ENCODE data around the gene AMBN. TPM values are rescaled to one million over a fixed set of nuclear protein-coding genes. Genes with fewer than 3 reads are reported as not detected.

The AMBN gene
- total RNA-seq, 1 experiment from 2014 or later, result not detected

DNA sequence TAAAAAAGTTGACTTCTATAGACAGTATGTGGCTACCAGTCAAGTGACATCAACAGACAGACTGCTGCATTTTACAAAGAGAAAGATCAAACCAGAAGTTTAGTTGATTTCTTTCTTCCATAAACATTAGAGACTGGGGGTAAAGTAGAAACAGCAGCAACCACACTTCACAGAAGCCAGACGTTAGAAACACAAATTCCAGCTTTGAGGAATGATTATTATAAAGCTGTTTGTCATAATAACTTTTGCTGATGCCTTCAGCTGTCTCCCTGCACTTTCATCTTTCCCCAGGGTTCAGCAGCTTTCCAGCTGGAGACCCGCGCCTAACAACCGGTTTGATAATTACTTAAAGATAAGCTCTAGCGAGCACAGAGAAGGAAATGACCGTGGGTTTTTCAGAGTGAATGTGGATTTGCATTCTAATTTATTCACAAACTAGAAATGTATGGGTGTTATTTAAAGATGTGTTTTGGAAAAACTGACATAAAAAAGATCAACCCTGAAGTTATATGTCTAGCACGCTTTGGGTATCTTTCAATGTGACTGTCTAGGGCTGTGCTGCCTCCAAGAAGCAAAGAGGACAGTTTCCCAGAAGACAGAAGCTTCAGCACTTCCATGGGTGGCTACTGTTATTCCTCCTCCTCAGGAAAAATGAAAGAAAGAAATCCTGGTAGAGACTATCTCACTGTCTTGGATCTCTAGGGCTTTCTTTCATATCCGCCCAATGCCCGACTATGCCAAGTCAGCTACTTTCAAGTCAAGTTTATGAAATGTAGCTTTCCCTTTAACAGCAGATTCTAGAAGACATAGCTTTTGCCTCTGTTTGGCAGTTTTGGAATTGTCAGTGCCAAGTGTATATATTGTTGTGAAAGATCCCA, 21.5 kb downstream of the AMBN start:
- Histone ChIP-seq H3K27ac (ENCODE audit: low read depth, low read length) (no peak overlapping the region), H3K9ac (ENCODE audit: low read length) (no peak overlapping the region), H2AFZ (ENCODE audit: low read depth, low read length, poor library complexity, severe bottlenecking) (no peak overlapping the region), H4K20me1 (ENCODE audit: insufficient read depth) (no peaks in the 10 kb centered on the region), H3K4me1 (ENCODE audit: control insufficient read depth in 1 of 2, insufficient read depth in 2 of 2, low read length in 2 of 2) (no peaks in the 10 kb centered on the region), H3K4me2 (ENCODE audit: low read length) (no peak overlapping the region), H3K9me2 (ENCODE audit: insufficient read depth) (no peaks in the 10 kb centered on the region), H3K79me2 (ENCODE audit: insufficient read depth, low read length) (no peaks in the 10 kb centered on the region), H3K4me3 (replicated peaks in 1 of 2; ENCODE audit: low read depth in 1 of 2, low read length in 2 of 2) (no peak overlapping the region), H3K36me3 (ENCODE audit: control insufficient read depth in 1 of 2, insufficient read depth in 2 of 2, low read length in 2 of 2) (no peaks in the 10 kb centered on the region), H3K27me3 (ENCODE audit: insufficient read depth, low read length) (no peaks in the 10 kb centered on the region), H3K9me3 (ENCODE audit: control insufficient read depth in 1 of 2, insufficient read depth in 1 of 2, low read depth in 1 of 2, low read length in 2 of 2) (no peaks in the 10 kb centered on the region)
- no peak for TF ChIP-seq EZH2 (IDR thresholded peaks at IDR 0.05)
- no peak for TF ChIP-seq ZNF274 (IDR thresholded peaks at IDR 0.05; ENCODE audit: low read depth, low read length)
- TF ChIP-seq CBX3 (IDR thresholded peaks at IDR 0.05; ENCODE audit: low read depth), result no peak
- no peak for TF ChIP-seq ELF1 (IDR thresholded peaks at IDR 0.05; ENCODE audit: borderline replicate concordance, low read depth)
- no peak for TF ChIP-seq YY1 (IDR thresholded peaks at IDR 0.05; ENCODE audit: extremely low read depth, insufficient replicate concordance, low read depth, low read length)
- TF ChIP-seq TCF7L2 (IDR thresholded peaks at IDR 0.05; ENCODE audit: borderline replicate concordance, extremely low read depth, insufficient read depth, insufficient read length), result no peak
- TF ChIP-seq POLR2AphosphoS5 (IDR thresholded peaks at IDR 0.05; ENCODE audit: low read depth, low read length), result no peak
- TF ChIP-seq, protein P1, sequence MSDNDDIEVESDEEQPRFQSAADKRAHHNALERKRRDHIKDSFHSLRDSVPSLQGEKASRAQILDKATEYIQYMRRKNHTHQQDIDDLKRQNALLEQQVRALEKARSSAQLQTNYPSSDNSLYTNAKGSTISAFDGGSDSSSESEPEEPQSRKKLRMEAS (IDR thresholded peaks at IDR 0.05), result no peak
- no peak for TF ChIP-seq POLR2A (IDR thresholded peaks at IDR 0.05; ENCODE audit: borderline replicate concordance, extremely low read depth, insufficient read depth, insufficient read length)
- TF ChIP-seq, protein P2, sequence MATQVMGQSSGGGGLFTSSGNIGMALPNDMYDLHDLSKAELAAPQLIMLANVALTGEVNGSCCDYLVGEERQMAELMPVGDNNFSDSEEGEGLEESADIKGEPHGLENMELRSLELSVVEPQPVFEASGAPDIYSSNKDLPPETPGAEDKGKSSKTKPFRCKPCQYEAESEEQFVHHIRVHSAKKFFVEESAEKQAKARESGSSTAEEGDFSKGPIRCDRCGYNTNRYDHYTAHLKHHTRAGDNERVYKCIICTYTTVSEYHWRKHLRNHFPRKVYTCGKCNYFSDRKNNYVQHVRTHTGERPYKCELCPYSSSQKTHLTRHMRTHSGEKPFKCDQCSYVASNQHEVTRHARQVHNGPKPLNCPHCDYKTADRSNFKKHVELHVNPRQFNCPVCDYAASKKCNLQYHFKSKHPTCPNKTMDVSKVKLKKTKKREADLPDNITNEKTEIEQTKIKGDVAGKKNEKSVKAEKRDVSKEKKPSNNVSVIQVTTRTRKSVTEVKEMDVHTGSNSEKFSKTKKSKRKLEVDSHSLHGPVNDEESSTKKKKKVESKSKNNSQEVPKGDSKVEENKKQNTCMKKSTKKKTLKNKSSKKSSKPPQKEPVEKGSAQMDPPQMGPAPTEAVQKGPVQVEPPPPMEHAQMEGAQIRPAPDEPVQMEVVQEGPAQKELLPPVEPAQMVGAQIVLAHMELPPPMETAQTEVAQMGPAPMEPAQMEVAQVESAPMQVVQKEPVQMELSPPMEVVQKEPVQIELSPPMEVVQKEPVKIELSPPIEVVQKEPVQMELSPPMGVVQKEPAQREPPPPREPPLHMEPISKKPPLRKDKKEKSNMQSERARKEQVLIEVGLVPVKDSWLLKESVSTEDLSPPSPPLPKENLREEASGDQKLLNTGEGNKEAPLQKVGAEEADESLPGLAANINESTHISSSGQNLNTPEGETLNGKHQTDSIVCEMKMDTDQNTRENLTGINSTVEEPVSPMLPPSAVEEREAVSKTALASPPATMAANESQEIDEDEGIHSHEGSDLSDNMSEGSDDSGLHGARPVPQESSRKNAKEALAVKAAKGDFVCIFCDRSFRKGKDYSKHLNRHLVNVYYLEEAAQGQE (IDR thresholded peaks at IDR 0.05; ENCODE audit: low read depth), result no peak
- RAD21 ChIA-PET (ENCODE audit: low non-redundant PET in 1 of 2, low total read pairs in 2 of 2, uncharacterized antibody in 2 of 2, unreplicated experiment in 2 of 2), result no interaction called here
- CTCF ChIA-PET, result no interaction called here
- intact Hi-C loops (cut with micrococcal nuclease), result no loop called here
- BruUV-seq (replicated peaks), result no TSS peak
- DNase-seq (ENCODE audit: low read depth, low spot score), result no peak
- POLR2A ChIA-PET, result no interaction called here
- ATAC-seq, result no peak
